A673 (cell line): ENCODE results near the gene CLEC16A. TPM values are rescaled to one million over a fixed set of nuclear protein-coding genes. Genes with fewer than 3 reads are reported as not detected.

Source experiments
- BruUV-seq: library from RNA; stranded (reverse); fragments of 400-500 nt; replicated peaks from 2 replicates; lab custom pipeline; 2021; lab: Mats Ljungman, UMichigan
- CTCF ChIA-PET: fragments of 300-600 bp; sonication (Branson Sonifier 250); formaldehyde crosslinking; loops from one replicate; lab custom pipeline; 2022; ENCODE audit warnings: antibody characterized with exemption; lab: Charles Lee
- POLR2A ChIA-PET: fragments of 300-600 bp; sonication (Branson Sonifier 250); formaldehyde crosslinking; loops from one replicate; lab custom pipeline; 2022; ENCODE audit warnings: antibody characterized with exemption; ENCODE audit not compliant: low non-redundant PET; lab: Charles Lee
- DNase-seq: peaks from one replicate; pipeline ENCODE4 v3.0.0-alpha.2; 2015; ENCODE audit warnings: low spot score
- H3K27ac ChIP-seq: fragments of 200-600 bp; sonication (generic); 2 replicates; pipeline ENCODE4 v1.5.1; 2016; ENCODE audit warnings: mixed run types, low read depth, mild to moderate bottlenecking, mixed read lengths, antibody characterized with exemption, low read length; ENCODE audit not compliant: poor library complexity, severe bottlenecking
- H3K27me3 ChIP-seq: fragments of 200-600 bp; sonication (generic); replicated peaks from 2 replicates; pipeline ENCODE4 v1.6.1; 2017; ENCODE audit warnings: mixed run types, low read depth, mild to moderate bottlenecking, mixed read lengths, antibody characterized with exemption, low read length; ENCODE audit not compliant: insufficient read depth, poor library complexity
- H3K36me3 ChIP-seq: fragments of 200-600 bp; sonication (generic); 2 replicates; pipeline ENCODE4 v1.6.1; 2016; ENCODE audit warnings: mixed run types, mild to moderate bottlenecking, mixed read lengths, antibody characterized with exemption, low read length; ENCODE audit not compliant: insufficient read depth, poor library complexity, severe bottlenecking
- H3K4me1 ChIP-seq: fragments of 200-600 bp; sonication (generic); 2 replicates; pipeline ENCODE4 v1.6.1; 2017; ENCODE audit warnings: mixed run types, mild to moderate bottlenecking, mixed read lengths, antibody characterized with exemption, low read length; ENCODE audit not compliant: insufficient read depth, poor library complexity, severe bottlenecking
- H3K4me3 ChIP-seq: fragments of 200-600 bp; sonication (generic); 2 replicates; pipeline ENCODE4 v1.5.1; 2016; ENCODE audit warnings: low read depth, mixed run types, mild to moderate bottlenecking, mixed read lengths, low read length; ENCODE audit not compliant: poor library complexity, severe bottlenecking
- H3K9me3 ChIP-seq: fragments of 200-600 bp; sonication (generic); 2 replicates; pipeline ENCODE4 v1.6.1; 2016; ENCODE audit warnings: mixed run types, low read depth, mild to moderate bottlenecking, mixed read lengths, antibody characterized with exemption, low read length; ENCODE audit not compliant: poor library complexity, severe bottlenecking
- CTCF ChIP-seq: fragments of 300-800, 200-600 bp; sonication (generic); conservative IDR thresholded peaks from 2 replicates; pipeline ENCODE4 v1.5.1; 2017; ENCODE audit warnings: low read depth, mild to moderate bottlenecking, antibody characterized with exemption, low read length, moderate library complexity, mixed read lengths
- EZH2 ChIP-seq: fragments of 200-600 bp; sonication (generic); IDR thresholded peaks from 2 replicates; pipeline ENCODE4 v1.6.1; 2017; ENCODE audit warnings: borderline replicate concordance, low read depth, mild to moderate bottlenecking, mixed read lengths, antibody characterized with exemption, low read length; ENCODE audit not compliant: poor library complexity, severe bottlenecking
- intact Hi-C: fragments of 100-400 bp; cut with micrococcal nuclease; formaldehyde crosslinking; loops from one replicate; pipeline ENCODE4 v1.10.0; 2022; ENCODE audit not compliant: unreplicated experiment
- total RNA-seq: library from RNA; stranded (reverse); gene quantifications from 2 replicates; pipeline ENCODE4 v1.2.3, GENCODE V29; 2021

The CLEC16A gene
- total RNA-seq, 1 experiment from 2014 or later = 23.4 TPM

- ChIA-PET POLR2A (no interaction called here), CTCF (no interaction called here)
- Histone ChIP-seq H3K27ac (no peak overlapping the region), H3K9me3 (no peaks in the 10 kb centered on the region), H3K4me3 (no peak overlapping the region), H3K4me1 (no peaks in the 10 kb centered on the region), H3K27me3 (no peaks in the 10 kb centered on the region), H3K36me3 (no peaks in the 10 kb centered on the region)
- DNase-seq = no peak
- no peak for TF ChIP-seq EZH2
- TF ChIP-seq CTCF = no peak
- intact Hi-C loops = no loop called here
- BruUV-seq = no TSS peak
Observed at GRCh38 chr16:11163761-11164261, 219.4 kb downstream of the CLEC16A start.

- ChIA-PET POLR2A (no interaction called here), CTCF (no interaction called here)
- Histone ChIP-seq H3K9me3 (no peaks in the 10 kb centered on the region), H3K4me3 (no peak overlapping the region), H3K4me1 (no peaks in the 10 kb centered on the region), H3K27me3 (no peaks in the 10 kb centered on the region), H3K36me3 (no peaks in the 10 kb centered on the region), H3K27ac (no peak overlapping the region)
- TF ChIP-seq CTCF (no peak), EZH2 (no peak)
- BruUV-seq = no TSS peak
- intact Hi-C loops = no loop called here
- no peak for DNase-seq
Observed at GRCh38 chr16:11164482-11165270, 220.3 kb downstream of the CLEC16A start.

- intact Hi-C loops = no loop called here
- Histone ChIP-seq H3K4me3 (no peak overlapping the region), H3K4me1 (no peaks in the 10 kb centered on the region), H3K27me3 (no peaks in the 10 kb centered on the region), H3K36me3 (no peaks in the 10 kb centered on the region), H3K27ac (no peak overlapping the region), H3K9me3 (no peaks in the 10 kb centered on the region)
- no peak for TF ChIP-seq EZH2
- TF ChIP-seq CTCF = no peak
- no peak for DNase-seq
- no TSS peak for BruUV-seq
- CTCF ChIA-PET = no interaction called here
- POLR2A ChIA-PET = no interaction called here
Observed at GRCh38 chr16:11165349-11165748, 221.0 kb downstream of the CLEC16A start.
